Hepatocyte (in vitro differentiated cells): ENCODE results near the gene HMGXB3. TPM values are rescaled to one million over a fixed set of nuclear protein-coding genes. Genes with fewer than 3 reads are reported as not detected.

Source experiments
- DNase-seq: peaks from one replicate; pipeline ENCODE4 v3.0.0-alpha.2; 2016; ENCODE audit warnings: low spot score
- H2AFZ ChIP-seq: fragments of 200-600 bp; sonication (generic); 2 replicates; pipeline ENCODE4 v1.6.0; 2016; ENCODE audit warnings: antibody characterized with exemption, mild to moderate bottlenecking
- H3K27ac ChIP-seq: fragments of 200-600 bp; sonication (generic); 2 replicates; pipeline ENCODE4 v1.5.1; 2016; ENCODE audit warnings: mild to moderate bottlenecking
- H3K27me3 ChIP-seq: fragments of 200-600 bp; sonication (generic); 2 replicates; pipeline ENCODE4 v1.6.1; 2016
- H3K36me3 ChIP-seq: fragments of 200-600 bp; sonication (generic); replicated peaks from 2 replicates; pipeline ENCODE4 v1.5.1; 2016; ENCODE audit warnings: low read depth; ENCODE audit not compliant: insufficient read depth
- H3K4me1 ChIP-seq: fragments of 200-600 bp; sonication (generic); 2 replicates; pipeline ENCODE4 v1.5.1; 2016; ENCODE audit warnings: mild to moderate bottlenecking, moderate library complexity; ENCODE audit not compliant: insufficient read depth
- H3K4me2 ChIP-seq: fragments of 200-600 bp; sonication (generic); 2 replicates; pipeline ENCODE4 v1.6.0; 2016
- H3K4me3 ChIP-seq: fragments of 200-600 bp; sonication (generic); 2 replicates; pipeline ENCODE4 v1.5.1; 2016; ENCODE audit warnings: mild to moderate bottlenecking
- H3K79me2 ChIP-seq: fragments of 200-600 bp; sonication (generic); 2 replicates; pipeline ENCODE4 v1.6.0; 2017; ENCODE audit warnings: mild to moderate bottlenecking
- H3K9me2 ChIP-seq: fragments of 200-600 bp; sonication (generic); replicated peaks from 2 replicates; pipeline ENCODE4 v1.6.0; 2017; ENCODE audit warnings: mild to moderate bottlenecking; ENCODE audit not compliant: insufficient read depth
- H3K9me3 ChIP-seq: fragments of 200-600 bp; sonication (generic); 2 replicates; pipeline ENCODE4 v1.5.1; 2016; ENCODE audit warnings: low read depth, mild to moderate bottlenecking
- H4K20me1 ChIP-seq: fragments of 200-600 bp; sonication (generic); 2 replicates; pipeline ENCODE4 v1.6.0; 2016; ENCODE audit warnings: mild to moderate bottlenecking; ENCODE audit not compliant: insufficient read depth, poor library complexity, severe bottlenecking
- EZH2 ChIP-seq: fragments of 200-600 bp; sonication (generic); IDR thresholded peaks from 2 replicates; pipeline ENCODE4 v1.6.1; 2016; ENCODE audit warnings: antibody characterized with exemption, mild to moderate bottlenecking, borderline replicate concordance
- EZH2phosphoT487 ChIP-seq: fragments of 200-600 bp; sonication (generic); IDR thresholded peaks from one replicate; pipeline ENCODE4 v1.6.1; 2018; ENCODE audit warnings: antibody characterized with exemption, mild to moderate bottlenecking, low read depth, moderate library complexity; ENCODE audit not compliant: unreplicated experiment, severe bottlenecking
- WGBS: methylation state at CpG from one replicate; pipeline ENCODE4 v1.1.6; 2016; ENCODE audit warnings: low lambda C conversion rate; ENCODE audit errors: missing lambda C conversion rate; 5-methylcytosine and 5-hydroxymethylcytosine counted together
- polyA plus RNA-seq: library from polyadenylated mRNA; unstranded; fragments of >200 nt; fragmentation: Nextera tagmentation; extraction: Ambion mirVana; gene quantifications from 2 replicates; pipeline ENCODE4 v1.2.1, GENCODE V29; 2016
- total RNA-seq: library from RNA; depleted of rRNA; stranded (reverse); fragments of >200 nt; gene quantifications from 2 replicates; pipeline ENCODE4 v1.2.3, GENCODE V29; 2014
- TF ChIP-seq, protein P1 (sequence below): fragments of 200-600 bp; sonication (generic); IDR thresholded peaks from 2 replicates; pipeline ENCODE4 v1.5.1; 2016; ENCODE audit warnings: antibody characterized with exemption, mild to moderate bottlenecking; ENCODE audit not compliant: poor library complexity

HMGXB3 gene
- total and polyA plus RNA-seq, 2 experiments from 2014 or later: 24.6 to 47.5 TPM

DNA sequence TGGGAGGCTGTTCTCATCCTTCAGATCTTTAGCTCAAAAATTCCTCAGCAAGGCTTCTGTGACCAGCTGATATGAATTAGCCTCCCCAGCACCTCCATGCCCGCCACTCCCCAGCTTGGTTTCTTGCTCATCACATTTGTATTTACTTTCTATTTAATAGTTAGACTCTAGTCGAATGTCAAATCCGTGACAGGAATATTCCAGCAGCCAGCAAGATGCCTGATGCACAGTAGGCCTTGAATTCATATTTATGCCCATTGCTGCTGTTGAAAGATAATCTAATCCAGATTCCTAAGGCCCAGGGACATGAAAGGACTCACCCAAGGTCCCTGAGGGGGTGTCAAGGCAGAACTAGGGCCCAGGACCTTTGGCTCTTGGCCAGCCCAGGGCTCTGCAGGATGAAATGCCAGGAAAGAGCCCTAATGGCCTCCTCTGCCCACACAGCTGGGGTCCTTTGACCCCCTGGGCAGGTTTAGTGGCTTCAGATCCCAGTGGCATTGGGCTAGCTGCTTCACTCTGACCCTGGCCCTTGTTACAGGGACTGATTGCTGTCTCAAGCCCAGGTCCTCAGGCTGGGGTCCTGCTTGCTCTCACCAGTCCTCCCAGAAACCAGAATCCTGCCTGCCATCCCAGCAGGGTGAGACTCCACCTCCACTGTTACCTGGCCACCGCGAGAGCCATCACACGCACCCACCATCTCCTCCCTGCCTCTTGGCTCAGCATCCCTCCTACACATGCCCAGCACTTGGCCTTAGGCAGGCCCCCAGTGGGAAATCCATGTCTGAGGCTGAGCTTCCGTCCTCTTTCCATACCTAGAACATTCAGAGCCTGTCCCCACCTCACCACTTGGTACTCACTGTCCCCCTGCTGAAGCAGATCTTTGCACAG is 78.5 kb downstream of the HMGXB3 start:
- Histone ChIP-seq H3K27me3 (no peaks in the 10 kb centered on the region), H2AFZ (no peak overlapping the region), H3K27ac (no peak overlapping the region), H4K20me1 (no peaks in the 10 kb centered on the region), H3K36me3 (no peaks in the 10 kb centered on the region), H3K79me2 (no peaks in the 10 kb centered on the region), H3K4me2 (no peak overlapping the region), H3K9me2 (no peaks in the 10 kb centered on the region), H3K9me3 (no peaks in the 10 kb centered on the region), H3K4me3 (no peak overlapping the region), H3K4me1 (peaks cover 5% of the 10 kb centered on the region)
- TF ChIP-seq EZH2phosphoT487: no peak
- TF ChIP-seq, protein P1, sequence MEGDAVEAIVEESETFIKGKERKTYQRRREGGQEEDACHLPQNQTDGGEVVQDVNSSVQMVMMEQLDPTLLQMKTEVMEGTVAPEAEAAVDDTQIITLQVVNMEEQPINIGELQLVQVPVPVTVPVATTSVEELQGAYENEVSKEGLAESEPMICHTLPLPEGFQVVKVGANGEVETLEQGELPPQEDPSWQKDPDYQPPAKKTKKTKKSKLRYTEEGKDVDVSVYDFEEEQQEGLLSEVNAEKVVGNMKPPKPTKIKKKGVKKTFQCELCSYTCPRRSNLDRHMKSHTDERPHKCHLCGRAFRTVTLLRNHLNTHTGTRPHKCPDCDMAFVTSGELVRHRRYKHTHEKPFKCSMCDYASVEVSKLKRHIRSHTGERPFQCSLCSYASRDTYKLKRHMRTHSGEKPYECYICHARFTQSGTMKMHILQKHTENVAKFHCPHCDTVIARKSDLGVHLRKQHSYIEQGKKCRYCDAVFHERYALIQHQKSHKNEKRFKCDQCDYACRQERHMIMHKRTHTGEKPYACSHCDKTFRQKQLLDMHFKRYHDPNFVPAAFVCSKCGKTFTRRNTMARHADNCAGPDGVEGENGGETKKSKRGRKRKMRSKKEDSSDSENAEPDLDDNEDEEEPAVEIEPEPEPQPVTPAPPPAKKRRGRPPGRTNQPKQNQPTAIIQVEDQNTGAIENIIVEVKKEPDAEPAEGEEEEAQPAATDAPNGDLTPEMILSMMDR: no peak
- no peak for TF ChIP-seq EZH2
- WGBS: 88% methylated on average over 7 of the region's 7 CpGs
- DNase-seq: no peak

DNA sequence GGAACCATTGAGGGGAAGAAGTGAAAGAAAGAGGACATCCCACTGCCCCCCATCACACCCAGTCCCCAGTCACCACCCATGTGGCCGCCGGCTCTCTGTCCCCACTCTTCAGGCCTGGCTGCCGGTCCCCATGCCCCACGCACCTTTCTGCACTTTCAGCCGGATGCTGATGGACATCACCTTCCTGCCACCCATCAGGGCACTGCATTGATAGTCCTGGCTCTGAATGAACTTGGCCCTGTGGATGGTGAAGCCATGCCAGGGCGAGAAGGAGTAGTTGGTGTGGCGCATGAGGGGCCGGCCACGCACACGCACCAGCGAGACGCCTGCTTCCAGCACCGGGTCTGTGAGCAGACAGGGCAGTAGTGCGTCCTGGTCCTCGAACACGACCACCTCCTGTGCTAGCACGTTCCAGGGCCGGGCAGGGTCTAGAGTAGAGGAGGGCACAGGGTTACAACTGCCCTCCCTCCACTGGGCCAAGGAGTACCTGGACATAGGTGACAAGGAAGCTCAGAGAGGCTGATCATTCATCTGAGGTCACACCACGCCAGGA is 79.4 kb downstream of the HMGXB3 start:
- Histone ChIP-seq H3K4me3 (no peak overlapping the region), H3K9me3 (no peaks in the 10 kb centered on the region), H3K27ac (no peak overlapping the region), H3K4me2 (no peak overlapping the region), H4K20me1 (no peaks in the 10 kb centered on the region), H3K9me2 (no peaks in the 10 kb centered on the region), H3K79me2 (no peaks in the 10 kb centered on the region), H3K36me3 (no peaks in the 10 kb centered on the region), H3K4me1 (peaks cover 5% of the 10 kb centered on the region), H3K27me3 (no peaks in the 10 kb centered on the region), H2AFZ (no peak overlapping the region)
- TF ChIP-seq EZH2: no peak
- TF ChIP-seq EZH2phosphoT487: no peak
- no peak for DNase-seq
- WGBS: 97% methylated on average over 19 of the region's 19 CpGs

DNA sequence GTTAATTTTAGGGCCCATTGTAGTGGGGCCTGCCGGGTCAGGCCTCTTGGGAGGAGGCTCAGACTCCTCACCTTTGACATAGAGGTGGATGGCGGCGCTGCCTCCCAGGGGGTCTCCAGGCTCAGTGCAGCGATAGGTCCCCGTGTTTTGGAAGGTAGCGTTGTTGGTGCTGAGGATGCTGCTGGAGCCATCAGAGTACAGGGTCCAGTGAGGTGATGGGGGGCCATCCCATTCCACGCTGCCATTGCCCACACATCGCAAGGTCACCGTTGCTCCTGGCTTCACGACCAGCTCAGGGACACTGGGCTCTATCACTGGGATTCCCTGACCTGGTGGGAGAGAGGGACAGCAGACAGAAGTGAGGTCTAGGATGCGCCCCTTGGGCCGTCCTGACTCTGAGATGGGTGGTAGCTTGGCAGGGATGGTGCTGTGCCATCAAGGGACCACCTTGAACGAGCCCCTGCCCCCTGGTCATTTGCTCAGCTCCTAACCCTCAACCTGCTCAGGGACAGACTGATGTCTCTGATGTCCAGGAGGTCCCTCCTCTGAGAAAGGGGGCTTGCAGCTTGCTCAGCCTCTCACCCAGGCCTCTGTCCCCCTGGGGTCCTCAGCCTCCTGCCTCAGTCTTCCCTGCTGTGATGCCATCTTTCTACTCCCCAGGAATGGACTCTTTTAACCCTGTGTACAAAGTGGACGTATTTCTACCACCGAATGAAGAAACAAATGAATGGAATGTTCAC is 80.3 kb downstream of the HMGXB3 start:
- Histone ChIP-seq H3K27ac (no peak overlapping the region), H3K79me2 (no peaks in the 10 kb centered on the region), H3K4me2 (no peak overlapping the region), H3K27me3 (no peaks in the 10 kb centered on the region), H4K20me1 (no peaks in the 10 kb centered on the region), H3K36me3 (no peaks in the 10 kb centered on the region), H3K9me3 (no peaks in the 10 kb centered on the region), H2AFZ (no peak overlapping the region), H3K9me2 (no peaks in the 10 kb centered on the region), H3K4me3 (no peak overlapping the region), H3K4me1 (peaks cover 5% of the 10 kb centered on the region)
- no peak for DNase-seq
- TF ChIP-seq EZH2 (no peak), EZH2phosphoT487 (no peak)
- TF ChIP-seq, protein P1: no peak
- 90% methylated on average over 15 of the region's 15 CpGs for WGBS
